ENCODE measurements around the gene OSR1. TPM values are rescaled to one million over a fixed set of nuclear protein-coding genes. Genes with fewer than 3 reads are reported as not detected.

Gene OSR1
- total and polyA plus RNA-seq, 10 of the 15 experiments (the other 5 are each of a cell fraction or from before 2014, with no cell fraction given), result not detected

- in situ Hi-C loops (cut with MboI) (loop anchor here (10.0 kb wide), 1 partner anchor 838 kb away; no protein-coding TSS in a partner anchor), intact Hi-C loops (cut with micrococcal nuclease; ENCODE audit: unreplicated experiment) (loop anchor here (1.0 to 5.0 kb wide), 4 partner anchors 479 to 841 kb away; no protein-coding TSS in a partner anchor)
- TF ChIP-seq RUNX3 (IDR thresholded peaks at IDR 0.05; ENCODE audit: low read length) (peak; percentile 21; the same call in 1 of the 2 replicates), RAD21 (IDR thresholded peaks at IDR 0.05; ENCODE audit: insufficient read depth, low read depth, low read length) (peak; percentile 60), SMC3 (IDR thresholded peaks at IDR 0.05; ENCODE audit: borderline replicate concordance, low read length) (peak; percentile 65; the same call in 1 of the 2 replicates), IKZF2 (IDR thresholded peaks at IDR 0.05) (peak in 1 of 2 experiments; percentile 17; a peak in 1 of 4 replicates), NFYA (IDR thresholded peaks at IDR 0.05; ENCODE audit: borderline replicate concordance, low read depth, low read length) (no peak), POLR2A (IDR thresholded peaks at IDR 0.05; ENCODE audit: low read depth, low read length) (no peak), CTCF (IDR thresholded peaks at IDR 0.05 in 2 of 3, conservative IDR thresholded peaks at IDR 0.05 in 1 of 3; ENCODE audit: control insufficient read depth in 2 of 3, extremely low read depth in 1 of 3, insufficient read depth in 1 of 3, low read depth in 3 of 3, low read length in 3 of 3) (peak; percentile 51 to 68 (median 62); a peak in 5 of 6 replicates)
- no peak overlapping the region for H3K9ac ChIP-seq (ENCODE audit: control insufficient read depth, insufficient read depth, low read length)
- peaks cover 6% of the 10 kb centered on the region; the same call in 1 of the 2 replicates for H3K4me1 ChIP-seq (ENCODE audit: control insufficient read depth, insufficient read depth, low read length)
- H3K27me3 ChIP-seq (replicated peaks in 1 of 2; ENCODE audit: control insufficient read depth in 2 of 2, insufficient read depth in 2 of 2, low read length in 1 of 2), result peaks cover 20 to 51% of the 10 kb centered on the region in 2 experiments
- ChIA-PET CTCF (interaction anchor here (1.1 kb wide), 1 partner anchor 14 kb away, joined by 3 read pairs; no protein-coding TSS in a partner anchor), RAD21 (ENCODE audit: unreplicated experiment) (no interaction called here), SMC1A (ENCODE audit: uncharacterized antibody, unreplicated experiment) (interaction anchor here (1.2 kb wide), 1 partner anchor 842 kb away, joined by 3 read pairs; no protein-coding TSS in a partner anchor), POLR2A (no interaction called here)
- ATAC-seq, result peak; percentile 78
- no peaks in the 10 kb centered on the region for H3K36me3 ChIP-seq (ENCODE audit: control insufficient read depth in 2 of 2, insufficient read depth in 2 of 2, low read length in 1 of 2)
- H2AFZ ChIP-seq (ENCODE audit: control insufficient read depth, low read depth, low read length), result peak overlapping the region; percentile 80
- 2% methylated on average over 33 of the region's 33 CpGs for WGBS (ENCODE audit: insufficient coverage, insufficient replicate concordance, low lambda C conversion rate, missing lambda C conversion rate)
- no peak for FAIRE-seq
- H3K9me3 ChIP-seq (replicated peaks; ENCODE audit: control insufficient read depth, insufficient read depth, low read length), result no peaks in the 10 kb centered on the region
- H3K4me2 ChIP-seq (ENCODE audit: control insufficient read depth, insufficient read depth), result peak overlapping the region; percentile 81
- no peaks in the 10 kb centered on the region for H3K79me2 ChIP-seq (ENCODE audit: control insufficient read depth, insufficient read depth, low read length)
- H3K4me3 ChIP-seq, result peak overlapping the region; percentile 64
- no peak for DNase-seq (ENCODE audit: low read depth, low spot score)
- H3K27ac ChIP-seq (ENCODE audit: control insufficient read depth, insufficient read depth), result no peak overlapping the region
- H4K20me1 ChIP-seq (ENCODE audit: control insufficient read depth, insufficient read depth), result no peaks in the 10 kb centered on the region
- no TSS peak for BruUV-seq (replicated peaks)
These were observed 4.5 kb upstream of the OSR1 start for GRCh38 chr2:19362755-19363473.
